GM03348 (cell line): ENCODE measurements around the gene DNAH9.
A peak's percentile ranks its signal among the peaks of the same experiment; 100 is the strongest.

Source experiments
- DNase-seq: peaks from one replicate; pipeline ENCODE4 v3.0.0; 2012; ENCODE audit warnings: low spot score

Gene DNAH9

GRCh38 chr17:11601661-11602060 lies 3.4 kb downstream of the DNAH9 start:
- no peak for DNase-seq

- DNase-seq: no peak
These were observed 10.1 kb downstream of the DNAH9 start for GRCh38 chr17:11608396-11608795.

GRCh38 chr17:11610999-11611566 lies 12.8 kb downstream of the DNAH9 start:
- DNase-seq: no peak

- DNase-seq: no peak
These were observed 14.7 kb downstream of the DNAH9 start for GRCh38 chr17:11612956-11613355.

GRCh38 chr17:11618861-11619566 lies 20.7 kb downstream of the DNAH9 start:
- DNase-seq: no peak

GRCh38 chr17:11622492-11622891 lies 24.2 kb downstream of the DNAH9 start:
- no peak for DNase-seq

- DNase-seq: no peak
These were observed 26.7 kb downstream of the DNAH9 start for GRCh38 chr17:11624976-11625375.

GRCh38 chr17:11625878-11626277 lies 27.6 kb downstream of the DNAH9 start:
- no peak for DNase-seq

GRCh38 chr17:11627301-11627940 lies 29.2 kb downstream of the DNAH9 start:
- no peak for DNase-seq

- DNase-seq: no peak
These were observed 30.1 kb downstream of the DNAH9 start for GRCh38 chr17:11628374-11628773.

GRCh38 chr17:11628831-11629230 lies 30.6 kb downstream of the DNAH9 start:
- DNase-seq: no peak

GRCh38 chr17:11636771-11637170 lies 38.5 kb downstream of the DNAH9 start:
- DNase-seq: no peak

GRCh38 chr17:11637796-11638195 lies 39.5 kb downstream of the DNAH9 start:
- DNase-seq: no peak

- no peak for DNase-seq
These were observed 40.5 kb downstream of the DNAH9 start for GRCh38 chr17:11638700-11639265.

- DNase-seq: no peak
These were observed 41.6 kb downstream of the DNAH9 start for GRCh38 chr17:11639736-11640462.

- DNase-seq: no peak
These were observed 42.2 kb downstream of the DNAH9 start for GRCh38 chr17:11640463-11640814.

GRCh38 chr17:11641521-11642275 lies 43.4 kb downstream of the DNAH9 start:
- no peak for DNase-seq

- no peak for DNase-seq
These were observed 44.4 kb downstream of the DNAH9 start for GRCh38 chr17:11642655-11643054.

GRCh38 chr17:11643851-11644250 lies 45.6 kb downstream of the DNAH9 start:
- DNase-seq: no peak

- peak; percentile 60 for DNase-seq
These were observed 46.3 kb downstream of the DNAH9 start for GRCh38 chr17:11644265-11645212.

- DNase-seq: no peak
These were observed 47.2 kb downstream of the DNAH9 start for GRCh38 chr17:11645426-11645825.
